HCT116 (cell line): ENCODE data around the gene BRD3OS. TPM values are rescaled to one million over a fixed set of nuclear protein-coding genes. Genes with fewer than 3 reads are reported as not detected.
"Not testable (repeated sequence)": the region's sequence is repeated elsewhere in the genome, so short reads cannot be mapped to it uniquely, and the experiment has no call there.

Source experiments
- ATAC-seq: fragments of 200-7000 bp; cut with Tn5 transposase; 2 replicates; pipeline ENCODE4 v1.9.1; 2020; ENCODE audit warnings: mild to moderate bottlenecking, moderate library complexity
- BruUV-seq: library from RNA; stranded (reverse); fragments of 400-500 nt; replicated peaks from 2 replicates; lab custom pipeline; 2021; lab: Mats Ljungman, UMichigan
- CTCF ChIA-PET: fragments of 300-600 bp; sonication (Branson Sonifier 250); formaldehyde crosslinking; loops from one replicate; lab custom pipeline; 2021; ENCODE audit warnings: antibody characterized with exemption; lab: Charles Lee
- POLR2A ChIA-PET: fragments of 300-600, 350-600 bp; sonication (Branson Sonifier 250); formaldehyde crosslinking; loops from one replicate; lab custom pipeline; 2021; ENCODE audit warnings: antibody characterized with exemption; lab: Charles Lee
- RAD21 ChIA-PET, 2 experiments: fragments of 300-600 bp; sonication (Branson Sonifier 250); formaldehyde crosslinking; loops; one replicate each; lab custom pipeline; 2023; ENCODE audit warnings: low total read pairs in 2 of 2; ENCODE audit not compliant: uncharacterized antibody in 2 of 2, unreplicated experiment in 2 of 2, low non-redundant PET in 1 of 2; lab: Charles Lee
- DNase-seq: peaks from one replicate; pipeline ENCODE4 v3.0.0-alpha.2; 2010; ENCODE audit warnings: low read depth, low spot score
- H2AFZ ChIP-seq: fragments of 200-600 bp; shearing (Covaris generic), sonication (generic); 2 replicates; pipeline ENCODE4 v1.6.1; 2017; ENCODE audit warnings: low read depth, mixed run types, mixed read lengths, antibody characterized with exemption, low read length; ENCODE audit not compliant: poor library complexity, severe bottlenecking
- H3K27ac ChIP-seq: 2 replicates; pipeline ENCODE4 v1.5.1; 2012; ENCODE audit warnings: low read depth, low read length
- H3K27me3 ChIP-seq: fragments of 200-600 bp; sonication (generic); 2 replicates; pipeline ENCODE4 v1.6.1; 2016; ENCODE audit warnings: mixed run types, low read length, mixed read lengths; ENCODE audit not compliant: insufficient read depth
- H3K36me3 ChIP-seq, 2 experiments: fragments of 200-500 bp in 1 of 2; fragments of 200-600 bp in 1 of 2; sonication (Bioruptor generic) in 1 of 2; sonication (generic) in 1 of 2; 2 replicates each; pipeline versions ENCODE4 v1.5.1 to v1.6.1; 2014 to 2016; ENCODE audit warnings: low read length in 2 of 2, inconsistent platforms in 1 of 2, mixed read lengths in 1 of 2, mixed run types in 1 of 2; ENCODE audit not compliant: insufficient read depth in 2 of 2, control insufficient read depth in 1 of 2
- H3K4me1 ChIP-seq, 2 experiments: fragments of 200-600 bp in 1 of 2; sonication (generic) in 1 of 2; 2 replicates each; pipeline versions ENCODE4 v1.5.1 to v1.6.1; 2012 to 2017; ENCODE audit warnings: low read length in 2 of 2, inconsistent platforms in 1 of 2, mild to moderate bottlenecking in 1 of 2, mixed read lengths in 1 of 2, mixed run types in 1 of 2, moderate library complexity in 1 of 2; ENCODE audit not compliant: insufficient read depth in 2 of 2, control insufficient read depth in 1 of 2
- H3K4me2 ChIP-seq: fragments of 200-600 bp; sonication (generic); 2 replicates; pipeline ENCODE4 v1.6.1; 2017; ENCODE audit warnings: mixed run types, low read length, mixed read lengths
- H3K4me3 ChIP-seq, 2 experiments: fragments of 200-600 bp in 1 of 2; sonication (generic) in 1 of 2; replicated peaks in 1 of 2; 2 replicates each; pipeline ENCODE4 v1.5.1; 2011 to 2016; ENCODE audit warnings: low read length in 2 of 2, control low read depth in 1 of 2, low read depth in 1 of 2, mild to moderate bottlenecking in 1 of 2, mixed read lengths in 1 of 2, mixed run types in 1 of 2
- H3K79me2 ChIP-seq: fragments of 200-600 bp; sonication (generic); 2 replicates; pipeline ENCODE4 v1.6.1; 2017; ENCODE audit warnings: mild to moderate bottlenecking, mixed run types, low read length, moderate library complexity, mixed read lengths; ENCODE audit not compliant: insufficient read depth
- H3K9ac ChIP-seq: fragments of 200-600 bp; sonication (generic); 2 replicates; pipeline ENCODE4 v1.6.1; 2016; ENCODE audit warnings: low read length, mixed read lengths
- H3K9me2 ChIP-seq: fragments of 200-600 bp; sonication (generic), shearing (Covaris generic); 2 replicates; pipeline ENCODE4 v1.6.1; 2017; ENCODE audit warnings: mixed run types, mild to moderate bottlenecking, moderate library complexity; ENCODE audit not compliant: insufficient read depth
- H3K9me3 ChIP-seq, 2 experiments: fragments of 200-500 bp in 1 of 2; fragments of 200-600 bp in 1 of 2; sonication (Bioruptor generic) in 1 of 2; sonication (generic) in 1 of 2; 2 replicates each; pipeline ENCODE4 v1.6.1; 2014 to 2017; ENCODE audit warnings: low read length in 2 of 2, mixed read lengths in 2 of 2, inconsistent platforms in 1 of 2, low read depth in 1 of 2, mild to moderate bottlenecking in 1 of 2, mixed run types in 1 of 2, moderate library complexity in 1 of 2; ENCODE audit not compliant: control insufficient read depth in 1 of 2, insufficient read depth in 1 of 2
- H4K20me1 ChIP-seq: fragments of 200-600 bp; sonication (generic), shearing (Covaris generic); 2 replicates; pipeline ENCODE4 v1.6.1; 2017; ENCODE audit warnings: mixed run types, mild to moderate bottlenecking, moderate library complexity; ENCODE audit not compliant: insufficient read depth
- intact Hi-C: fragments of 100-400 bp; cut with micrococcal nuclease; formaldehyde crosslinking; loops from 2 replicates; pipeline ENCODE4 v1.10.0; 2022
- total RNA-seq: library from RNA; stranded (reverse); gene quantifications from one replicate; pipeline ENCODE4 v1.2.1, GENCODE V29; 2021; ENCODE audit not compliant: unreplicated experiment
- TF ChIP-seq, protein P1 (sequence below), 3 experiments: fragments of 200-600 bp in 1 of 3; sonication (generic) in 1 of 3; IDR thresholded peaks in 2 of 3; conservative IDR thresholded peaks in 1 of 3; 2 replicates each; pipeline ENCODE4 v1.5.1; 2012 to 2017; ENCODE audit warnings: low read depth in 2 of 3, low read length in 2 of 3, antibody characterized with exemption in 1 of 3, borderline replicate concordance in 1 of 3, control low read depth in 1 of 3, mild to moderate bottlenecking in 1 of 3, mixed read lengths in 1 of 3, mixed run types in 1 of 3, moderate library complexity in 1 of 3; ENCODE audit not compliant: insufficient read depth in 1 of 3

BRD3OS gene
- total RNA-seq, 1 experiment from 2014 or later, result 17.0 TPM

DNA sequence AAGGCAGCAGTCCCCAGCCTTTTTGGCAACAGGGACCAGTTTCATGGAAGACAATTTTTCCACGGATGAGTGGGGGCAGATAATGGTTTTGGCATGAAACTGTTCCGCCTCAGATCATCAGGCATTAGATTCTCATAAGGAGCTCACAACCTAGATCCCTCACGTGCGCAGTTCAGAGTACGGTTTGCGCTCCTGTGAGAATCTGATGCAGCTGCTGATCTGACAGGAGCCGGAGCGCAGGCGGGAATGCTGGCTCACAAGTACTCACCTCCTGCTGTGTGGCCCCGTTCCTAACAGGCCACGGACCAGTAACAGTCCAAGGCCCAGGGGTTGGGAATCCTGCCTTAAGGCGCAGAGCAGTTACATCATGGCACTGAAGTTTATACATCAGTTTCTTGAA is 45.9 kb downstream of the BRD3OS start:
- H3K4me2 ChIP-seq, result no peak overlapping the region
- H3K36me3 ChIP-seq, result no peaks in the 10 kb centered on the region
- no peaks in the 10 kb centered on the region for H3K9me3 ChIP-seq
- H4K20me1 ChIP-seq, result no peaks in the 10 kb centered on the region
- ChIA-PET RAD21 (no interaction called here), CTCF (no interaction called here), POLR2A (no interaction called here)
- no TSS peak for BruUV-seq
- intact Hi-C loops, result no loop called here
- H2AFZ ChIP-seq, result no peak overlapping the region
- no peaks in the 10 kb centered on the region for H3K9me2 ChIP-seq
- ATAC-seq (no peak), DNase-seq (no peak)
- H3K4me3 ChIP-seq, result no peak overlapping the region
- H3K79me2 ChIP-seq, result peaks cover 10% of the 10 kb centered on the region
- H3K27ac ChIP-seq, result no peak overlapping the region
- H3K9ac ChIP-seq, result no peak overlapping the region
- TF ChIP-seq, protein P1, sequence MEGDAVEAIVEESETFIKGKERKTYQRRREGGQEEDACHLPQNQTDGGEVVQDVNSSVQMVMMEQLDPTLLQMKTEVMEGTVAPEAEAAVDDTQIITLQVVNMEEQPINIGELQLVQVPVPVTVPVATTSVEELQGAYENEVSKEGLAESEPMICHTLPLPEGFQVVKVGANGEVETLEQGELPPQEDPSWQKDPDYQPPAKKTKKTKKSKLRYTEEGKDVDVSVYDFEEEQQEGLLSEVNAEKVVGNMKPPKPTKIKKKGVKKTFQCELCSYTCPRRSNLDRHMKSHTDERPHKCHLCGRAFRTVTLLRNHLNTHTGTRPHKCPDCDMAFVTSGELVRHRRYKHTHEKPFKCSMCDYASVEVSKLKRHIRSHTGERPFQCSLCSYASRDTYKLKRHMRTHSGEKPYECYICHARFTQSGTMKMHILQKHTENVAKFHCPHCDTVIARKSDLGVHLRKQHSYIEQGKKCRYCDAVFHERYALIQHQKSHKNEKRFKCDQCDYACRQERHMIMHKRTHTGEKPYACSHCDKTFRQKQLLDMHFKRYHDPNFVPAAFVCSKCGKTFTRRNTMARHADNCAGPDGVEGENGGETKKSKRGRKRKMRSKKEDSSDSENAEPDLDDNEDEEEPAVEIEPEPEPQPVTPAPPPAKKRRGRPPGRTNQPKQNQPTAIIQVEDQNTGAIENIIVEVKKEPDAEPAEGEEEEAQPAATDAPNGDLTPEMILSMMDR (IDR thresholded peaks at IDR 0.05 in 2 of 3, conservative IDR thresholded peaks at IDR 0.05 in 1 of 3; ENCODE audit: borderline replicate concordance in 1 of 3, insufficient read depth in 1 of 3, low read depth in 2 of 3, low read length in 2 of 3), result no peak
- peaks cover 11% of the 10 kb centered on the region for H3K27me3 ChIP-seq
- H3K4me1 ChIP-seq, result peaks cover 3 to 16% of the 10 kb centered on the region in 2 experiments; a peak in 2 of 4 replicates

DNA sequence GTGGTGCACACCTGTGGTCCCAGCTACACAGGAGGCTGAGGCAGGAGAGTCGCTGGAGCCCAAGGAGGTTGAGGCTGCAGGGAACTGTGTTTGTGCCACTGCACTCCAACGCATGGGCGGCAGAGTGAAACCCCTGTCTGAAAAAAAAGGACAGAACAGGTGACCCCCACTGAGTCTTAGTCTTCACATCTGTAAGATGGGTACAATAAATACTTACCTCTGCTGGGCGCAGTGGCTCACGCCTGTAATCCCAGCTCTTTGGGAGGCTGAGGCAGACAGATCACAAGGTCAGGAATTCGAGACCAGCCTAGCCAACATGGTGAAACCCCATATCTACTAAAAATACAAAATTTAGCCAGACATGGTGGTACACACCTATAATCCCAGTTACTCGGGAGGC is 47.4 kb downstream of the BRD3OS start:
- peaks cover 11% of the 10 kb centered on the region for H3K27me3 ChIP-seq

More for the DNA sequence above, 47.4 kb downstream of the BRD3OS start:
- POLR2A ChIA-PET, H3K9me2 ChIP-seq, CTCF ChIA-PET, H3K9ac ChIP-seq, DNase-seq, H4K20me1 ChIP-seq, H3K27ac ChIP-seq, ATAC-seq, H3K79me2 ChIP-seq, intact Hi-C loops, RAD21 ChIA-PET, H3K4me3 ChIP-seq, BruUV-seq, H2AFZ ChIP-seq, H3K4me2 ChIP-seq, H3K36me3 ChIP-seq, H3K9me3 ChIP-seq: not testable (repeated sequence)
- H3K4me1 ChIP-seq, result peaks cover 0 to 11% of the 10 kb centered on the region in 2 experiments; a peak in 1 of 4 replicates
